Gastrocnemius medialis (tissue), 4 donors: ENCODE results near the gene SYTL1. TPM values are rescaled to one million over a fixed set of nuclear protein-coding genes. Genes with fewer than 3 reads are reported as not detected.

Experiments
- ATAC-seq, 2 donors: fragments of 150-250 bp; one replicate each; pipeline ENCODE4 v1.9.1; 2016
- DNase-seq, 2 donors: peaks; one replicate each; pipeline ENCODE4 v3.0.0-alpha.2; 2019
- H3K27ac ChIP-seq, 4 donors: fragments of 200-600 bp; sonication (generic); 1 replicate in 1 of 4; 2 replicates in 3 of 4; pipeline ENCODE4 v1.5.1; 2016 to 2018; ENCODE audit warnings: mild to moderate bottlenecking in 2 of 4, moderate library complexity in 1 of 4
- H3K27me3 ChIP-seq, 3 donors: fragments of 200-600 bp; sonication (generic) in 2 of 3; 1 replicate in 1 of 3; 2 replicates in 2 of 3; pipeline versions ENCODE4 v1.5.1 to v1.6.0; 2016 to 2019; ENCODE audit warnings: mild to moderate bottlenecking in 1 of 3, moderate library complexity in 1 of 3
- H3K36me3 ChIP-seq, 2 donors: fragments of 200-600 bp; sonication (generic) in 1 of 2; one replicate each; pipeline ENCODE4 v1.5.1; 2017 to 2018
- H3K4me1 ChIP-seq, 2 donors: fragments of 200-600 bp; sonication (generic) in 1 of 2; one replicate each; pipeline ENCODE4 v1.5.1; 2016 to 2017; ENCODE audit warnings: mild to moderate bottlenecking in 2 of 2
- H3K4me3 ChIP-seq, 4 donors: fragments of 200-600 bp; sonication (generic) in 3 of 4; 1 replicate in 1 of 4; 2 replicates in 3 of 4; pipeline ENCODE4 v1.5.1; 2016 to 2019; ENCODE audit warnings: mild to moderate bottlenecking in 2 of 4
- H3K9me3 ChIP-seq, 3 donors: fragments of 200-600 bp; sonication (generic) in 2 of 3; 1 replicate in 1 of 3; 2 replicates in 2 of 3; pipeline ENCODE4 v1.5.1; 2016 to 2019
- CTCF ChIP-seq, 5 experiments: fragments of 450-650 bp in 3 of 5; fragments of 200-600 bp in 2 of 5; sonication (generic) in 2 of 5; IDR thresholded peaks in 4 of 5; conservative IDR thresholded peaks in 1 of 5; 1 replicate in 4 of 5; 2 replicates in 1 of 5; pipeline ENCODE4 v1.5.1; 2016 to 2019; ENCODE audit warnings: antibody characterized with exemption in 5 of 5, mild to moderate bottlenecking in 3 of 5, moderate library complexity in 3 of 5
- POLR2A ChIP-seq, 2 donors: fragments of 450-650 bp; IDR thresholded peaks; one replicate each; pipeline ENCODE4 v1.6.1; 2017; ENCODE audit warnings: antibody characterized with exemption in 2 of 2, mild to moderate bottlenecking in 2 of 2, moderate library complexity in 2 of 2
- in situ Hi-C, 4 donors: fragments of 200-750 bp; cut with MboI; loops; one replicate each; pipeline versions ENCODE4 v1.15.0 to v1.8.0; 2017; ENCODE audit warnings: low sequenced_read_pairs in 4 of 4
- intact Hi-C: fragments of 100-400 bp; cut with DNase I; formaldehyde crosslinking; loops from one replicate; pipeline ENCODE4 v1.15.1; 2023; ENCODE audit warnings: low total_unique reads
- total RNA-seq, 4 donors: library from RNA; depleted of rRNA; stranded (reverse); fragments of >200 nt; gene quantifications; one replicate each; pipeline versions ENCODE4 v1.1.0 to v1.2.3, GENCODE V29; 2016

The SYTL1 gene
- total RNA-seq, 4 donors from 2014 or later, result 0.66 TPM; not detected in 3

GRCh38 chr1:27346357-27346756 is 4.5 kb downstream of the SYTL1 start:
- ATAC-seq, result no peak

GRCh38 chr1:27346991-27347624 is 5.3 kb downstream of the SYTL1 start:
- H3K4me3 ChIP-seq, result no peak overlapping the region
- no peaks in the 10 kb centered on the region for H3K9me3 ChIP-seq
- peaks cover 30 to 38% (median 31%) of the 10 kb centered on the region in 3 donors for H3K27me3 ChIP-seq
- ATAC-seq (no peak), DNase-seq (no peak)
- H3K27ac ChIP-seq, result no peak overlapping the region
- peaks cover 4 to 22% of the 10 kb centered on the region in 2 donors for H3K4me1 ChIP-seq
- in situ Hi-C loops, result no loop called here
- TF ChIP-seq POLR2A (IDR thresholded peaks at IDR 0.05) (no peak), CTCF (IDR thresholded peaks at IDR 0.05 in 4 of 5, conservative IDR thresholded peaks at IDR 0.05 in 1 of 5) (no peak)
- intact Hi-C loops, result no loop called here
- no peaks in the 10 kb centered on the region for H3K36me3 ChIP-seq

More at GRCh38 chr1:27346357-27346756, 4.5 kb downstream of the SYTL1 start:
- Histone ChIP-seq H3K4me3 (no peak overlapping the region), H3K27me3 (peaks cover 27 to 34% (median 31%) of the 10 kb centered on the region in 3 donors), H3K36me3 (no peaks in the 10 kb centered on the region), H3K27ac (no peak overlapping the region), H3K4me1 (peaks cover 0 to 20% of the 10 kb centered on the region in 2 donors), H3K9me3 (no peaks in the 10 kb centered on the region)
- in situ Hi-C loops (no loop called here), intact Hi-C loops (no loop called here)
- DNase-seq, result no peak
- no peak for TF ChIP-seq CTCF (IDR thresholded peaks at IDR 0.05 in 4 of 5, conservative IDR thresholded peaks at IDR 0.05 in 1 of 5)
- TF ChIP-seq POLR2A (IDR thresholded peaks at IDR 0.05), result no peak

- Histone ChIP-seq H3K27me3 (peaks cover 30 to 38% (median 31%) of the 10 kb centered on the region in 3 donors), H3K4me1 (peaks cover 4 to 22% of the 10 kb centered on the region in 2 donors), H3K36me3 (peaks cover 0 to 9% of the 10 kb centered on the region in 2 donors), H3K9me3 (no peaks in the 10 kb centered on the region), H3K4me3 (peak overlapping the region; percentile 41 to 53 (median 44)), H3K27ac (no peak overlapping the region)
- intact Hi-C loops, result no loop called here
- in situ Hi-C loops, result no loop called here
- DNase-seq, result no peak
- no peak for TF ChIP-seq POLR2A (IDR thresholded peaks at IDR 0.05)
- TF ChIP-seq CTCF (IDR thresholded peaks at IDR 0.05 in 4 of 5, conservative IDR thresholded peaks at IDR 0.05 in 1 of 5), result no peak
- ATAC-seq, result peak; percentile 19 to 24
Observed at GRCh38 chr1:27348861-27349783, 7.3 kb downstream of the SYTL1 start.

GRCh38 chr1:27349784-27350662 is 8.2 kb downstream of the SYTL1 start:
- peak; percentile 59 to 60 for ATAC-seq

More at GRCh38 chr1:27349784-27350662, 8.2 kb downstream of the SYTL1 start:
- H3K4me1 ChIP-seq, result peaks cover 4 to 22% of the 10 kb centered on the region in 2 donors
- intact Hi-C loops (no loop called here), in situ Hi-C loops (no loop called here)
- no peak for DNase-seq
- TF ChIP-seq CTCF (IDR thresholded peaks at IDR 0.05 in 4 of 5, conservative IDR thresholded peaks at IDR 0.05 in 1 of 5) (peak in 1 of 5 experiments; percentile 9), POLR2A (IDR thresholded peaks at IDR 0.05) (no peak)
- peak overlapping the region; percentile 41 to 53 (median 44) for H3K4me3 ChIP-seq
- peaks cover 30 to 38% (median 31%) of the 10 kb centered on the region in 3 donors for H3K27me3 ChIP-seq
- peaks cover 0 to 12% of the 10 kb centered on the region in 2 donors for H3K36me3 ChIP-seq
- H3K9me3 ChIP-seq, result no peaks in the 10 kb centered on the region
- H3K27ac ChIP-seq, result no peak overlapping the region
